Breast epithelium (tissue), 3 donors: ENCODE results near the gene NEIL3.

Experiments used
- POLR2A ChIP-seq: fragments of 450-650 bp; IDR thresholded peaks from one replicate; pipeline ENCODE4 v1.6.1; 2016; ENCODE audit warnings: antibody characterized with exemption, mild to moderate bottlenecking, moderate library complexity
- TF ChIP-seq, protein P1 (sequence below), 3 donors: fragments of 450-650 bp; IDR thresholded peaks; one replicate each; pipeline ENCODE4 v1.5.1; 2016 to 2017; ENCODE audit warnings: antibody characterized with exemption in 3 of 3, mild to moderate bottlenecking in 3 of 3, moderate library complexity in 3 of 3

DNA sequence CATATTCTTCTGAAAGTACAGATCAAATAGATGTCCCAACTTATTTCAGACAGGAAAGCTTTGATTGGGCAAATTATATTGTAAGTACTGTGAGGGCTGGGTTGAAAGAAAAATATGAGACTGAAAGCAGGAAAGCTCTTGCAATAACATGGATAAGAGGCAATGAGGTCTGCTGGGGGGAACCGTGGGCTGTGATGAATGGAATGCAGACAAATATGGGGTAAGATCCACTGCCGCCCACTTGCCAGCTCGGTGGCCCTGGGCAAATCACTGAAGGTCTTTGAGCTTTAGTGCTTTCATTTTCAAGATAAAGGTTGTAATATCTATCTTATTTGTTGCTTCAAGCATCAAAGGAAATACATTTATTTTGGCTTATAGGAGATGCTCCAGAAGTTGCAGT is 81.6 kb downstream of the NEIL3 start:
- TF ChIP-seq, protein P1, sequence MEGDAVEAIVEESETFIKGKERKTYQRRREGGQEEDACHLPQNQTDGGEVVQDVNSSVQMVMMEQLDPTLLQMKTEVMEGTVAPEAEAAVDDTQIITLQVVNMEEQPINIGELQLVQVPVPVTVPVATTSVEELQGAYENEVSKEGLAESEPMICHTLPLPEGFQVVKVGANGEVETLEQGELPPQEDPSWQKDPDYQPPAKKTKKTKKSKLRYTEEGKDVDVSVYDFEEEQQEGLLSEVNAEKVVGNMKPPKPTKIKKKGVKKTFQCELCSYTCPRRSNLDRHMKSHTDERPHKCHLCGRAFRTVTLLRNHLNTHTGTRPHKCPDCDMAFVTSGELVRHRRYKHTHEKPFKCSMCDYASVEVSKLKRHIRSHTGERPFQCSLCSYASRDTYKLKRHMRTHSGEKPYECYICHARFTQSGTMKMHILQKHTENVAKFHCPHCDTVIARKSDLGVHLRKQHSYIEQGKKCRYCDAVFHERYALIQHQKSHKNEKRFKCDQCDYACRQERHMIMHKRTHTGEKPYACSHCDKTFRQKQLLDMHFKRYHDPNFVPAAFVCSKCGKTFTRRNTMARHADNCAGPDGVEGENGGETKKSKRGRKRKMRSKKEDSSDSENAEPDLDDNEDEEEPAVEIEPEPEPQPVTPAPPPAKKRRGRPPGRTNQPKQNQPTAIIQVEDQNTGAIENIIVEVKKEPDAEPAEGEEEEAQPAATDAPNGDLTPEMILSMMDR (IDR thresholded peaks at IDR 0.05), result no peak
- no peak for TF ChIP-seq POLR2A
